Smooth muscle cell (in vitro differentiated cells): ENCODE measurements around the gene IL37. TPM values are rescaled to one million over a fixed set of nuclear protein-coding genes. Genes with fewer than 3 reads are reported as not detected.

Experiments
- DNase-seq: peaks from one replicate; lab custom pipeline; 2025; ENCODE audit not compliant: unreplicated experiment; lab: John Stamatoyannopoulos, UW
- H2AFZ ChIP-seq: fragments of 200-600 bp; sonication (generic); 2 replicates; pipeline ENCODE4 v1.6.0; 2016; ENCODE audit warnings: antibody characterized with exemption, low read depth, mild to moderate bottlenecking
- H3F3A ChIP-seq: fragments of 200-600 bp; sonication (generic); 2 replicates; pipeline ENCODE4 v1.6.0; 2017; ENCODE audit warnings: antibody characterized with exemption, low read depth
- H3K27ac ChIP-seq: fragments of 200-600 bp; sonication (generic); 2 replicates; pipeline ENCODE4 v1.5.1; 2016; ENCODE audit warnings: low read depth, mild to moderate bottlenecking
- H3K27me3 ChIP-seq: fragments of 200-600 bp; sonication (generic); 2 replicates; pipeline ENCODE4 v1.6.1; 2016; ENCODE audit warnings: low read depth, mild to moderate bottlenecking
- H3K36me3 ChIP-seq: fragments of 200-600 bp; sonication (generic); 2 replicates; pipeline ENCODE4 v1.5.1; 2016; ENCODE audit warnings: low read depth
- H3K4me1 ChIP-seq: fragments of 200-600 bp; sonication (generic); 2 replicates; pipeline ENCODE4 v1.5.1; 2016; ENCODE audit warnings: low read depth
- H3K4me2 ChIP-seq: fragments of 200-600 bp; sonication (generic); 2 replicates; pipeline ENCODE4 v1.6.0; 2016; ENCODE audit warnings: mild to moderate bottlenecking
- H3K4me3 ChIP-seq: fragments of 200-600 bp; sonication (generic); 2 replicates; pipeline ENCODE4 v1.5.1; 2016; ENCODE audit warnings: mild to moderate bottlenecking
- H3K79me2 ChIP-seq: fragments of 200-600 bp; sonication (generic); 2 replicates; pipeline ENCODE4 v1.6.0; 2016; ENCODE audit warnings: low read depth, mild to moderate bottlenecking
- H3K9ac ChIP-seq: fragments of 200-600 bp; sonication (generic); 2 replicates; pipeline ENCODE4 v1.6.0; 2016; ENCODE audit warnings: low read depth
- H3K9me3 ChIP-seq: fragments of 200-600 bp; sonication (generic); replicated peaks from 2 replicates; pipeline ENCODE4 v1.5.1; 2016; ENCODE audit warnings: low read depth
- H4K20me1 ChIP-seq: fragments of 200-600 bp; sonication (generic); 2 replicates; pipeline ENCODE4 v1.6.0; 2016; ENCODE audit warnings: low read depth
- WGBS: methylation state at CpG from one replicate; pipeline ENCODE4 v1.1.7; 2016; ENCODE audit warnings: low lambda C conversion rate; 5-methylcytosine and 5-hydroxymethylcytosine counted together
- polyA plus RNA-seq: library from polyadenylated mRNA; unstranded; fragments of >200 nt; fragmentation: Nextera tagmentation; extraction: Ambion mirVana; gene quantifications from 2 replicates; pipeline ENCODE4 v1.2.1, GENCODE V29; 2016
- total RNA-seq: library from RNA; depleted of rRNA; stranded (reverse); fragments of >200 nt; gene quantifications from 2 replicates; pipeline ENCODE4 v1.2.3, GENCODE V29; 2014
- TF ChIP-seq, protein P1 (sequence below): fragments of 200-600 bp; sonication (generic); IDR thresholded peaks from 2 replicates; pipeline ENCODE4 v1.5.1; 2017; ENCODE audit warnings: borderline replicate concordance, mild to moderate bottlenecking, antibody characterized with exemption; ENCODE audit not compliant: insufficient read depth, poor library complexity, severe bottlenecking

Gene IL37
- total and polyA plus RNA-seq, 2 experiments from 2014 or later = not detected

DNA sequence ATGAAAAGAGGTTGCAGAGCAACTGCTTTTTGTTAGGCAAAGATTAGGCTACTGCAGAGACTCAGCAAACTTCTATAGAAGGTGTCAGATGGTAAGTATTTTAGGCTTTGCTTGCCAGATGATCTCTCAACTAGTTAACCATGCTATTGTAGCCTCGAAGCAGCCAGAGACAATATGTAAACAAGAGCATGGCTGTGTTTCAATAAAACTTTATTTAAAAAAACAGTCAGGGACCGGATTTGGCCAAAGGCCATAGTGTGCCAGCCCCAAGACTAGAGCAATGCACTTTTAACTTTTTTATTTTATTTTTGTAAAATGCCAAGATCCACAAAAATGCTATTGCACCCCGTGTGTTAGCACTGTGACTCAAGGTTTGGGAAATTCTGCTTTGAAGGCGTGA is 1.4 kb downstream of the IL37 start:
- Histone ChIP-seq H3K9me3 (no peaks in the 10 kb centered on the region), H3K27ac (no peak overlapping the region), H3K4me1 (no peaks in the 10 kb centered on the region), H3K36me3 (no peaks in the 10 kb centered on the region), H3K4me2 (no peak overlapping the region), H3K79me2 (no peaks in the 10 kb centered on the region), H3K4me3 (no peak overlapping the region), H4K20me1 (no peaks in the 10 kb centered on the region), H2AFZ (no peak overlapping the region), H3K9ac (no peak overlapping the region), H3F3A (no peaks in the 10 kb centered on the region), H3K27me3 (no peaks in the 10 kb centered on the region)
- DNase-seq = no peak
- 87% methylated on average over 4 of the region's 4 CpGs for WGBS
- TF ChIP-seq, protein P1, sequence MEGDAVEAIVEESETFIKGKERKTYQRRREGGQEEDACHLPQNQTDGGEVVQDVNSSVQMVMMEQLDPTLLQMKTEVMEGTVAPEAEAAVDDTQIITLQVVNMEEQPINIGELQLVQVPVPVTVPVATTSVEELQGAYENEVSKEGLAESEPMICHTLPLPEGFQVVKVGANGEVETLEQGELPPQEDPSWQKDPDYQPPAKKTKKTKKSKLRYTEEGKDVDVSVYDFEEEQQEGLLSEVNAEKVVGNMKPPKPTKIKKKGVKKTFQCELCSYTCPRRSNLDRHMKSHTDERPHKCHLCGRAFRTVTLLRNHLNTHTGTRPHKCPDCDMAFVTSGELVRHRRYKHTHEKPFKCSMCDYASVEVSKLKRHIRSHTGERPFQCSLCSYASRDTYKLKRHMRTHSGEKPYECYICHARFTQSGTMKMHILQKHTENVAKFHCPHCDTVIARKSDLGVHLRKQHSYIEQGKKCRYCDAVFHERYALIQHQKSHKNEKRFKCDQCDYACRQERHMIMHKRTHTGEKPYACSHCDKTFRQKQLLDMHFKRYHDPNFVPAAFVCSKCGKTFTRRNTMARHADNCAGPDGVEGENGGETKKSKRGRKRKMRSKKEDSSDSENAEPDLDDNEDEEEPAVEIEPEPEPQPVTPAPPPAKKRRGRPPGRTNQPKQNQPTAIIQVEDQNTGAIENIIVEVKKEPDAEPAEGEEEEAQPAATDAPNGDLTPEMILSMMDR = no peak

DNA sequence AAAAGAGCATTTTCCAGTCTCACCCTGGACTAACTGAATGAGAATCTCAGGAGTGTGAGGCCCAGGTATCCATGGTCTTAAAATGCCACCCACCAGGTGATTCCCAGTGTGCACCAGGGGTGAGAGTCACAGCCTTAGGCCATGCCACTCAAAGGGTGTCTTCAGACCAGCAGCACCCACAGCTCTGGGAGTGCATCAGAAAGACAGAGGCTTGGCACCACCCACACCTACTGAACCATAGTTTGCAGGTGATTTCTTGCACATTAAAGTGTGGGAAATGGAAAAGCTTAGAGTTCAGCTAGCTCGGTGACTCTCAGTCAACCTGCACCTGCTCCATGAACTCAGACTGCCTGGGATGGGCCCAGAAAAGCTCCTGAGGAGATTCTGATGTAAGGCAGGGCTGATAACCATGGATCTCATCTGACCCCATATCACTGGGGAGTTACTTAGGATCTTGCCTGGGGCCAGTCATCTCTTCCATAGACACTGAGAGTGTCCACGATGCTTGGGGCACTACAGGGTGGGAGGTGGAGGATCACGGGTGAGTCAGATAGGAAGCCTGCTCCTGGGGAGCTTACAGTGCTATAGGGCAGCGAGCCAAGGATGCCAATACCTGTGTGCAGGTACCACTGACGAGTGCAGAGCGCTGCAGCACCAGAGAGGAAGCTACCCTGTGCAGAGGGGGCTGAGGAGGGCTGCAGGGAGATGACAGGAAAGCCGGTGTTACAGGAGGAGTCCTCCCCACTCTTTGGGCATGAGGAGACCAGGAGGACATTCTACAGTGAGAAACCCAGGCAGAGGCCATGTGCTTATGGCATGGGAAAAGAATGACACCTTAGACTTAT is 4.6 kb downstream of the IL37 start:
- H3K79me2 ChIP-seq = no peaks in the 10 kb centered on the region
- no peaks in the 10 kb centered on the region for H3K27me3 ChIP-seq
- no peaks in the 10 kb centered on the region for H4K20me1 ChIP-seq
- H3K4me1 ChIP-seq = no peaks in the 10 kb centered on the region
- DNase-seq = no peak
- H2AFZ ChIP-seq = no peak overlapping the region
- no peak overlapping the region for H3K4me2 ChIP-seq
- 75% methylated on average over 7 of the region's 7 CpGs for WGBS
- H3K4me3 ChIP-seq = no peak overlapping the region
- H3K9me3 ChIP-seq = no peaks in the 10 kb centered on the region
- H3K27ac ChIP-seq = no peak overlapping the region
- TF ChIP-seq, protein P1 = no peak
- no peak overlapping the region for H3K9ac ChIP-seq
- no peaks in the 10 kb centered on the region for H3F3A ChIP-seq
- no peaks in the 10 kb centered on the region for H3K36me3 ChIP-seq

DNA sequence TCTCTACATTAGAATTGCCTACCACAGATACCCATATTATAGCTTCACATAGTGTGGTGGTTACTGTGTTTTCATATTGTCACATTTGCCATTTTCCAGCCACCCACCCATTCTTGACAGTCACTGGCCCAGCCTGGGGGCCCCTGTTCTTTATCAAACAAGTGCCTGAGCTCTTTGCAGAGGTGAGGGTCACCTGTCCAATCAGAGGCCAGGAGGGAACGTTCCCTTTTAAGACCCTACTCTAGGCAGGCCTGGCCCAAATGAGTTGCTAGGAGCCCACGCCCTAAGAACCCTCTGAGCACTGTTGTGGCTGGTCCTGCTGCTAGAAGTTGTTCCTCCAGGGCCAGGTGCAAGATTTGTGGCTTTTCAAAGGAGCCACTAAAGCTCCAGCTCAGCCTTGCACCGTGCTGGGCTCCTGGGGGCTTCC is 5.2 kb downstream of the IL37 start:
- Histone ChIP-seq H3K27ac (no peak overlapping the region), H3K9me3 (no peaks in the 10 kb centered on the region), H4K20me1 (no peaks in the 10 kb centered on the region), H3K4me1 (no peaks in the 10 kb centered on the region), H3F3A (no peaks in the 10 kb centered on the region), H3K9ac (no peak overlapping the region), H3K36me3 (no peaks in the 10 kb centered on the region), H3K27me3 (no peaks in the 10 kb centered on the region), H3K4me3 (no peak overlapping the region), H3K79me2 (no peaks in the 10 kb centered on the region), H3K4me2 (no peak overlapping the region), H2AFZ (no peak overlapping the region)
- DNase-seq = no peak
- 95% methylated on average over 2 of the region's 3 CpGs for WGBS
- TF ChIP-seq, protein P1 = no peak
